ENCODE data around the gene NTM. TPM values are rescaled to one million over a fixed set of nuclear protein-coding genes. Genes with fewer than 3 reads are reported as not detected.

The NTM gene
- total RNA-seq, 1 experiment from 2014 or later = not detected

DNA sequence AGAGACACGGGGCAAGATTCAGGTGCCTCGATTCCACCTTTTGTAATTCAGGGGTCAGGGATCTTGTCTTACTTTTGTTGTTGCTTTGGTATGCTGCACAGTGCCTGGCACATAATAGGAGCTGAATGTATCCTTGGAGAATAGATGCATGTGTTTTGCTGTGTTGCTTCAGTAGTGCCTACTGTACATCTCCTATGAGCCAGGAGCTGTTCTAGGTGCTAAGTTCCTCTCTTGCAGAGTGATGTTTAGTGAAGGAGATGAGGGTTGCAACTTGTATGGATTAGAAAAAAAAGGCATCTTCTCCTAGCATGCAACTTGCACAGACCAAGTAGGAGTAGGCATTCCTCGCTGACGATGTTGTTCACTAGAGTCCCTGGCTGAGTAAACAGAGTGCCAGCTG, 555.4 kb downstream of the NTM start:
- Histone ChIP-seq H3K4me3 (replicated peaks in 1 of 2; ENCODE audit: low read depth in 1 of 2, low read length in 2 of 2) (no peak overlapping the region), H3K27ac (ENCODE audit: low read depth, low read length) (no peak overlapping the region), H4K20me1 (ENCODE audit: insufficient read depth) (no peaks in the 10 kb centered on the region), H3K4me2 (ENCODE audit: low read length) (no peak overlapping the region), H3K9me2 (ENCODE audit: insufficient read depth) (no peaks in the 10 kb centered on the region), H2AFZ (ENCODE audit: low read depth, low read length, poor library complexity, severe bottlenecking) (no peak overlapping the region), H3K36me3 (ENCODE audit: control insufficient read depth in 1 of 2, insufficient read depth in 2 of 2, low read length in 2 of 2) (no peaks in the 10 kb centered on the region), H3K9ac (ENCODE audit: low read length) (no peak overlapping the region), H3K79me2 (ENCODE audit: insufficient read depth, low read length) (no peaks in the 10 kb centered on the region), H3K27me3 (ENCODE audit: insufficient read depth, low read length) (no peaks in the 10 kb centered on the region), H3K9me3 (ENCODE audit: control insufficient read depth in 1 of 2, insufficient read depth in 1 of 2, low read depth in 1 of 2, low read length in 2 of 2) (no peaks in the 10 kb centered on the region; a peak in 2 of 4 replicates), H3K4me1 (ENCODE audit: control insufficient read depth in 1 of 2, insufficient read depth in 2 of 2, low read length in 2 of 2) (no peaks in the 10 kb centered on the region)
- no TSS peak for BruUV-seq (replicated peaks)
- RAD21 ChIA-PET (ENCODE audit: low non-redundant PET in 1 of 2, low total read pairs in 2 of 2, uncharacterized antibody in 2 of 2, unreplicated experiment in 2 of 2) = no interaction called here
- POLR2A ChIA-PET = no interaction called here
- no peak for DNase-seq (ENCODE audit: low read depth, low spot score)
- no peak for TF ChIP-seq EGR1 (IDR thresholded peaks at IDR 0.05; ENCODE audit: low read depth)
- TF ChIP-seq, protein P1, sequence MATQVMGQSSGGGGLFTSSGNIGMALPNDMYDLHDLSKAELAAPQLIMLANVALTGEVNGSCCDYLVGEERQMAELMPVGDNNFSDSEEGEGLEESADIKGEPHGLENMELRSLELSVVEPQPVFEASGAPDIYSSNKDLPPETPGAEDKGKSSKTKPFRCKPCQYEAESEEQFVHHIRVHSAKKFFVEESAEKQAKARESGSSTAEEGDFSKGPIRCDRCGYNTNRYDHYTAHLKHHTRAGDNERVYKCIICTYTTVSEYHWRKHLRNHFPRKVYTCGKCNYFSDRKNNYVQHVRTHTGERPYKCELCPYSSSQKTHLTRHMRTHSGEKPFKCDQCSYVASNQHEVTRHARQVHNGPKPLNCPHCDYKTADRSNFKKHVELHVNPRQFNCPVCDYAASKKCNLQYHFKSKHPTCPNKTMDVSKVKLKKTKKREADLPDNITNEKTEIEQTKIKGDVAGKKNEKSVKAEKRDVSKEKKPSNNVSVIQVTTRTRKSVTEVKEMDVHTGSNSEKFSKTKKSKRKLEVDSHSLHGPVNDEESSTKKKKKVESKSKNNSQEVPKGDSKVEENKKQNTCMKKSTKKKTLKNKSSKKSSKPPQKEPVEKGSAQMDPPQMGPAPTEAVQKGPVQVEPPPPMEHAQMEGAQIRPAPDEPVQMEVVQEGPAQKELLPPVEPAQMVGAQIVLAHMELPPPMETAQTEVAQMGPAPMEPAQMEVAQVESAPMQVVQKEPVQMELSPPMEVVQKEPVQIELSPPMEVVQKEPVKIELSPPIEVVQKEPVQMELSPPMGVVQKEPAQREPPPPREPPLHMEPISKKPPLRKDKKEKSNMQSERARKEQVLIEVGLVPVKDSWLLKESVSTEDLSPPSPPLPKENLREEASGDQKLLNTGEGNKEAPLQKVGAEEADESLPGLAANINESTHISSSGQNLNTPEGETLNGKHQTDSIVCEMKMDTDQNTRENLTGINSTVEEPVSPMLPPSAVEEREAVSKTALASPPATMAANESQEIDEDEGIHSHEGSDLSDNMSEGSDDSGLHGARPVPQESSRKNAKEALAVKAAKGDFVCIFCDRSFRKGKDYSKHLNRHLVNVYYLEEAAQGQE (IDR thresholded peaks at IDR 0.05; ENCODE audit: low read depth) = no peak
- no peak for TF ChIP-seq SIN3A (IDR thresholded peaks at IDR 0.05; ENCODE audit: low read depth)
- CTCF ChIA-PET = no interaction called here
- intact Hi-C loops (cut with micrococcal nuclease) = no loop called here
- ATAC-seq = no peak

DNA sequence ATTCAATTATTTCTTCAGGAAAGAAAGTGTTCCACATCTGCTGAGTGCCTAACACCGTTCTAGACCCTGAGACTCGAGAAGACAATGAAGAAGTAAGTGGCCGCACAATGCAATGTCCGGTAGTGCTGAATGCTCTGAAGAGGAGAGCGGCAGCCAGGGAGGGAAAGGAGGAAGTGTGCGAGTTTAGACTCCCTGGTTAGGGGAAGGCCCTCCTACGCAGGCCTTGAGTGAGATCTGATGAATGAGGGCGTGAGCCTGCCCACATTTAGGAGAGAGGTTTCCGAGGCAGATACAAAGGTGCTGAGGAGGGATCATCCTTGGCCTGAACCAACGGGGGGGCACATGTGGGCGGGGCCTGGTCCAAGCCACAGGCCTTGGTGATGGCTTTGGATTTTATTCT, 558.6 kb downstream of the NTM start:
- Histone ChIP-seq H4K20me1 (ENCODE audit: insufficient read depth) (no peaks in the 10 kb centered on the region), H3K4me1 (ENCODE audit: control insufficient read depth in 1 of 2, insufficient read depth in 2 of 2, low read length in 2 of 2) (no peaks in the 10 kb centered on the region), H3K9ac (ENCODE audit: low read length) (no peak overlapping the region), H2AFZ (ENCODE audit: low read depth, low read length, poor library complexity, severe bottlenecking) (no peak overlapping the region), H3K9me2 (ENCODE audit: insufficient read depth) (no peaks in the 10 kb centered on the region), H3K36me3 (ENCODE audit: control insufficient read depth in 1 of 2, insufficient read depth in 2 of 2, low read length in 2 of 2) (no peaks in the 10 kb centered on the region), H3K4me2 (ENCODE audit: low read length) (no peak overlapping the region), H3K27ac (ENCODE audit: low read depth, low read length) (no peak overlapping the region), H3K27me3 (ENCODE audit: insufficient read depth, low read length) (no peaks in the 10 kb centered on the region), H3K9me3 (ENCODE audit: control insufficient read depth in 1 of 2, insufficient read depth in 1 of 2, low read depth in 1 of 2, low read length in 2 of 2) (peaks cover 0 to 4% of the 10 kb centered on the region in 2 experiments; a peak in 2 of 4 replicates), H3K4me3 (replicated peaks in 1 of 2; ENCODE audit: low read depth in 1 of 2, low read length in 2 of 2) (no peak overlapping the region), H3K79me2 (ENCODE audit: insufficient read depth, low read length) (no peaks in the 10 kb centered on the region)
- intact Hi-C loops (cut with micrococcal nuclease) = no loop called here
- ChIA-PET CTCF (no interaction called here), POLR2A (no interaction called here), RAD21 (ENCODE audit: low non-redundant PET in 1 of 2, low total read pairs in 2 of 2, uncharacterized antibody in 2 of 2, unreplicated experiment in 2 of 2) (no interaction called here)
- ATAC-seq (no peak), DNase-seq (ENCODE audit: low read depth, low spot score) (no peak)
- BruUV-seq (replicated peaks) = no TSS peak
- no peak for TF ChIP-seq ZFX (IDR thresholded peaks at IDR 0.05)
- TF ChIP-seq EGR1 (IDR thresholded peaks at IDR 0.05; ENCODE audit: low read depth) = no peak
- no peak for TF ChIP-seq EZH2 (IDR thresholded peaks at IDR 0.05)
- TF ChIP-seq FOSL1 (IDR thresholded peaks at IDR 0.05; ENCODE audit: low read depth) = no peak
- TF ChIP-seq CEBPB (IDR thresholded peaks at IDR 0.05; ENCODE audit: low read depth) = no peak
- TF ChIP-seq SRF (IDR thresholded peaks at IDR 0.05; ENCODE audit: low read depth) = no peak
- TF ChIP-seq, protein P2, sequence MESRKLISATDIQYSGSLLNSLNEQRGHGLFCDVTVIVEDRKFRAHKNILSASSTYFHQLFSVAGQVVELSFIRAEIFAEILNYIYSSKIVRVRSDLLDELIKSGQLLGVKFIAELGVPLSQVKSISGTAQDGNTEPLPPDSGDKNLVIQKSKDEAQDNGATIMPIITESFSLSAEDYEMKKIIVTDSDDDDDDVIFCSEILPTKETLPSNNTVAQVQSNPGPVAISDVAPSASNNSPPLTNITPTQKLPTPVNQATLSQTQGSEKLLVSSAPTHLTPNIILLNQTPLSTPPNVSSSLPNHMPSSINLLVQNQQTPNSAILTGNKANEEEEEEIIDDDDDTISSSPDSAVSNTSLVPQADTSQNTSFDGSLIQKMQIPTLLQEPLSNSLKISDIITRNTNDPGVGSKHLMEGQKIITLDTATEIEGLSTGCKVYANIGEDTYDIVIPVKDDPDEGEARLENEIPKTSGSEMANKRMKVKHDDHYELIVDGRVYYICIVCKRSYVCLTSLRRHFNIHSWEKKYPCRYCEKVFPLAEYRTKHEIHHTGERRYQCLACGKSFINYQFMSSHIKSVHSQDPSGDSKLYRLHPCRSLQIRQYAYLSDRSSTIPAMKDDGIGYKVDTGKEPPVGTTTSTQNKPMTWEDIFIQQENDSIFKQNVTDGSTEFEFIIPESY (IDR thresholded peaks at IDR 0.05; ENCODE audit: extremely low read depth, insufficient replicate concordance, low read length) = no peak
- no peak for TF ChIP-seq TCF7L2 (IDR thresholded peaks at IDR 0.05; ENCODE audit: borderline replicate concordance, extremely low read depth, insufficient read depth, insufficient read length)
- no peak for TF ChIP-seq JUND (IDR thresholded peaks at IDR 0.05)
- no peak for TF ChIP-seq SP1 (IDR thresholded peaks at IDR 0.05; ENCODE audit: low read depth)
- no peak for TF ChIP-seq EZH2phosphoT487 (IDR thresholded peaks at IDR 0.05; ENCODE audit: borderline replicate concordance)
- TF ChIP-seq RAD21 (IDR thresholded peaks at IDR 0.05; ENCODE audit: low read depth) = no peak
- TF ChIP-seq CBX3 (IDR thresholded peaks at IDR 0.05; ENCODE audit: low read depth) = no peak
- TF ChIP-seq, protein P3, sequence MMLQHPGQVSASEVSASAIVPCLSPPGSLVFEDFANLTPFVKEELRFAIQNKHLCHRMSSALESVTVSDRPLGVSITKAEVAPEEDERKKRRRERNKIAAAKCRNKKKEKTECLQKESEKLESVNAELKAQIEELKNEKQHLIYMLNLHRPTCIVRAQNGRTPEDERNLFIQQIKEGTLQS (IDR thresholded peaks at IDR 0.05) = no peak

Measured in HCT116 (cell line).